ENCODE data around the gene DCDC2B. TPM values are rescaled to one million over a fixed set of nuclear protein-coding genes. Genes with fewer than 3 reads are reported as not detected.

DCDC2B gene
- total and polyA plus RNA-seq, 2 of the 13 experiments (the other 11 are each of a cell fraction or from before 2014, with no cell fraction given): not detected

- TF ChIP-seq, protein P1, sequence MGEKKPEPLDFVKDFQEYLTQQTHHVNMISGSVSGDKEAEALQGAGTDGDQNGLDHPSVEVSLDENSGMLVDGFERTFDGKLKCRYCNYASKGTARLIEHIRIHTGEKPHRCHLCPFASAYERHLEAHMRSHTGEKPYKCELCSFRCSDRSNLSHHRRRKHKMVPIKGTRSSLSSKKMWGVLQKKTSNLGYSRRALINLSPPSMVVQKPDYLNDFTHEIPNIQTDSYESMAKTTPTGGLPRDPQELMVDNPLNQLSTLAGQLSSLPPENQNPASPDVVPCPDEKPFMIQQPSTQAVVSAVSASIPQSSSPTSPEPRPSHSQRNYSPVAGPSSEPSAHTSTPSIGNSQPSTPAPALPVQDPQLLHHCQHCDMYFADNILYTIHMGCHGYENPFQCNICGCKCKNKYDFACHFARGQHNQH (CRISPR knock-in tag; IDR thresholded peaks at IDR 0.05): peak; percentile 31; the same call in 1 of the 2 replicates
- no peak for TF ChIP-seq ZNF235 (CRISPR knock-in tag; IDR thresholded peaks at IDR 0.05; ENCODE audit: borderline replicate concordance)
- no peak for TF ChIP-seq GATA4 (IDR thresholded peaks at IDR 0.05; ENCODE audit: borderline replicate concordance, low read depth)
- TF ChIP-seq ZNF546 (CRISPR knock-in tag; conservative IDR thresholded peaks at IDR 0.05): no peak
- TF ChIP-seq SOX5 (CRISPR knock-in tag; IDR thresholded peaks at IDR 0.05; ENCODE audit: borderline replicate concordance): peak; percentile 59; the same call in 1 of the 2 replicates
- TF ChIP-seq, protein P2, sequence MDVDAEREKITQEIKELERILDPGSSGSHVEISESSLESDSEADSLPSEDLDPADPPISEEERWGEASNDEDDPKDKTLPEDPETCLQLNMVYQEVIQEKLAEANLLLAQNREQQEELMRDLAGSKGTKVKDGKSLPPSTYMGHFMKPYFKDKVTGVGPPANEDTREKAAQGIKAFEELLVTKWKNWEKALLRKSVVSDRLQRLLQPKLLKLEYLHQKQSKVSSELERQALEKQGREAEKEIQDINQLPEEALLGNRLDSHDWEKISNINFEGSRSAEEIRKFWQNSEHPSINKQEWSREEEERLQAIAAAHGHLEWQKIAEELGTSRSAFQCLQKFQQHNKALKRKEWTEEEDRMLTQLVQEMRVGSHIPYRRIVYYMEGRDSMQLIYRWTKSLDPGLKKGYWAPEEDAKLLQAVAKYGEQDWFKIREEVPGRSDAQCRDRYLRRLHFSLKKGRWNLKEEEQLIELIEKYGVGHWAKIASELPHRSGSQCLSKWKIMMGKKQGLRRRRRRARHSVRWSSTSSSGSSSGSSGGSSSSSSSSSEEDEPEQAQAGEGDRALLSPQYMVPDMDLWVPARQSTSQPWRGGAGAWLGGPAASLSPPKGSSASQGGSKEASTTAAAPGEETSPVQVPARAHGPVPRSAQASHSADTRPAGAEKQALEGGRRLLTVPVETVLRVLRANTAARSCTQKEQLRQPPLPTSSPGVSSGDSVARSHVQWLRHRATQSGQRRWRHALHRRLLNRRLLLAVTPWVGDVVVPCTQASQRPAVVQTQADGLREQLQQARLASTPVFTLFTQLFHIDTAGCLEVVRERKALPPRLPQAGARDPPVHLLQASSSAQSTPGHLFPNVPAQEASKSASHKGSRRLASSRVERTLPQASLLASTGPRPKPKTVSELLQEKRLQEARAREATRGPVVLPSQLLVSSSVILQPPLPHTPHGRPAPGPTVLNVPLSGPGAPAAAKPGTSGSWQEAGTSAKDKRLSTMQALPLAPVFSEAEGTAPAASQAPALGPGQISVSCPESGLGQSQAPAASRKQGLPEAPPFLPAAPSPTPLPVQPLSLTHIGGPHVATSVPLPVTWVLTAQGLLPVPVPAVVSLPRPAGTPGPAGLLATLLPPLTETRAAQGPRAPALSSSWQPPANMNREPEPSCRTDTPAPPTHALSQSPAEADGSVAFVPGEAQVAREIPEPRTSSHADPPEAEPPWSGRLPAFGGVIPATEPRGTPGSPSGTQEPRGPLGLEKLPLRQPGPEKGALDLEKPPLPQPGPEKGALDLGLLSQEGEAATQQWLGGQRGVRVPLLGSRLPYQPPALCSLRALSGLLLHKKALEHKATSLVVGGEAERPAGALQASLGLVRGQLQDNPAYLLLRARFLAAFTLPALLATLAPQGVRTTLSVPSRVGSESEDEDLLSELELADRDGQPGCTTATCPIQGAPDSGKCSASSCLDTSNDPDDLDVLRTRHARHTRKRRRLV (CRISPR knock-in tag; IDR thresholded peaks at IDR 0.05): no peak
- TF ChIP-seq, protein P3, sequence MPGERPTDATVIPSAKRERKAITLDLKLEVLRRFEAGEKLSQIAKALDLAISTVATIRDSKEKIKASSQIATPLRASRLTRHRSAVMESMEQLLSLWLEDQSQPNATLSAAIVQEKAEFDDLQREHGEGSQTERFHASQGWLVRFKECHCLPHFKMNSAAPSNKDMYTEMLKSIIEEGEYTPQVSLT (CRISPR knock-in tag; IDR thresholded peaks at IDR 0.05; ENCODE audit: borderline replicate concordance, low read depth): no peak
- TF ChIP-seq ARNT2 (CRISPR knock-in tag; IDR thresholded peaks at IDR 0.05; ENCODE audit: low read depth): no peak
- peak; percentile 76 for TF ChIP-seq TBL1XR1 (IDR thresholded peaks at IDR 0.05; ENCODE audit: borderline replicate concordance, low read length, partially characterized antibody)
- TF ChIP-seq, protein P4, sequence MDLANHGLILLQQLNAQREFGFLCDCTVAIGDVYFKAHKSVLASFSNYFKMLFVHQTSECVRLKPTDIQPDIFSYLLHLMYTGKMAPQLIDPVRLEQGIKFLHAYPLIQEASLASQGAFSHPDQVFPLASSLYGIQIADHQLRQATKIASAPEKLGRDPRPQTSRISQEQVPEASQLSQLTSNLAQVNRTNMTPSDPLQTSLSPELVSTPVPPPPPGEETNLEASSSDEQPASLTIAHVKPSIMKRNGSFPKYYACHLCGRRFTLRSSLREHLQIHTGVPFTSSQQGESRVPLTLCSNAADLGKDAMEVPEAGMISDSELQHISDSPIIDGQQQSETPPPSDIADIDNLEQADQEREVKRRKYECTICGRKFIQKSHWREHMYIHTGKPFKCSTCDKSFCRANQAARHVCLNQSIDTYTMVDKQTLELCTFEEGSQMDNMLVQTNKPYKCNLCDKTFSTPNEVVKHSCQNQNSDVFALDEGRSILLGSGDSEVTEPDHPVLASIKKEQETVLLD (CRISPR knock-in tag; IDR thresholded peaks at IDR 0.05; ENCODE audit: low read depth): no peak
- no peak for TF ChIP-seq CHCHD3 (CRISPR knock-in tag; IDR thresholded peaks at IDR 0.05)
- no peak for TF ChIP-seq ZKSCAN1 (IDR thresholded peaks at IDR 0.05; ENCODE audit: low read length)
- no peak for TF ChIP-seq SOX13 (IDR thresholded peaks at IDR 0.05)
- peak in 1 of 2 experiments; percentile 27; a peak in 1 of 4 replicates for TF ChIP-seq SOX13 (CRISPR knock-in tag; conservative IDR thresholded peaks at IDR 0.05 in 1 of 2, IDR thresholded peaks at IDR 0.05 in 1 of 2)
- TF ChIP-seq KDM2A (CRISPR knock-in tag; IDR thresholded peaks at IDR 0.05; ENCODE audit: borderline replicate concordance, low read depth): no peak
- TF ChIP-seq, protein P5, sequence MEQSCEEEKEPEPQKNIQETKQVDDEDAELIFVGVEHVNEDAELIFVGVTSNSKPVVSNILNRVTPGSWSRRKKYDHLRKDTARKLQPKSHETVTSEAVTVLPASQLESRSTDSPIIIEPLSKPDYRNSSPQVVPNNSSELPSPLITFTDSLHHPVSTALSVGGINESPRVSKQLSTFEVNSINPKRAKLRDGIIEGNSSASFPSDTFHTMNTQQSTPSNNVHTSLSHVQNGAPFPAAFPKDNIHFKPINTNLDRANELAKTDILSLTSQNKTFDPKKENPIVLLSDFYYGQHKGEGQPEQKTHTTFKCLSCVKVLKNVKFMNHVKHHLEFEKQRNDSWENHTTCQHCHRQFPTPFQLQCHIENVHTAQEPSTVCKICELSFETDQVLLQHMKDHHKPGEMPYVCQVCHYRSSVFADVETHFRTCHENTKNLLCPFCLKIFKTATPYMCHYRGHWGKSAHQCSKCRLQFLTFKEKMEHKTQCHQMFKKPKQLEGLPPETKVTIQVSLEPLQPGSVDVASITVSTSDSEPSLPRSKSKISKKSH (CRISPR knock-in tag; IDR thresholded peaks at IDR 0.05; ENCODE audit: borderline replicate concordance): no peak
Observed at GRCh38 chr1:32178380-32179192, 30.3 kb upstream of the DCDC2B start (continued).
